BJ (cell line): ENCODE data around the gene BEST1. TPM values are rescaled to one million over a fixed set of nuclear protein-coding genes. Genes with fewer than 3 reads are reported as not detected.

Experiments used
- CTCF ChIA-PET: fragments of 350-600 bp; formaldehyde crosslinking; extraction: SDS; loops from one replicate; lab custom pipeline; 2021; ENCODE audit warnings: antibody characterized with exemption, inconsistent platforms; lab: Yijun Ruan, JAX
- POLR2A ChIA-PET: fragments of 300-600 bp; sonication (Branson Sonifier 250); formaldehyde crosslinking; extraction: SDS; loops from one replicate; lab custom pipeline; 2021; ENCODE audit warnings: antibody characterized with exemption; lab: Charles Lee
- DNase-seq: peaks from one replicate; pipeline ENCODE4 v3.0.0-alpha.2; 2011; ENCODE audit warnings: low read depth
- H3K27me3 ChIP-seq: 2 replicates; pipeline ENCODE4 v1.6.0; 2011; ENCODE audit warnings: low read length; ENCODE audit not compliant: control insufficient read depth, insufficient read depth
- H3K36me3 ChIP-seq: 2 replicates; pipeline ENCODE4 v1.5.1; 2011; ENCODE audit warnings: low read length; ENCODE audit not compliant: control insufficient read depth, insufficient read depth
- H3K4me3 ChIP-seq: 2 replicates; pipeline ENCODE4 v1.5.1; 2011; ENCODE audit warnings: low read depth, mild to moderate bottlenecking, control low read depth, low read length
- polyA plus RNA-seq: library from polyadenylated mRNA; depleted of rRNA; stranded (reverse); fragments of >200 nt; gene quantifications from 2 replicates; pipeline ENCODE4 v1.2.3, GENCODE V29; 2011
- TF ChIP-seq, protein P1 (sequence below): IDR thresholded peaks from 2 replicates; pipeline ENCODE4 v1.5.1; 2011; ENCODE audit warnings: low read depth, mild to moderate bottlenecking, control low read depth, inconsistent platforms, low read length, moderate library complexity; ENCODE audit not compliant: insufficient read depth

Gene BEST1
- polyA plus RNA-seq, 1 experiment: 6.4 TPM

- H3K36me3 ChIP-seq: no peaks in the 10 kb centered on the region
- no peaks in the 10 kb centered on the region for H3K27me3 ChIP-seq
- DNase-seq: no peak
- CTCF ChIA-PET: interaction anchor here (0.6 to 4.2 kb wide), 13 partner anchors 8 to 75 kb away, joined by 3 to 20 read pairs (median 4); no protein-coding TSS in a partner anchor
- no peak overlapping the region for H3K4me3 ChIP-seq
- TF ChIP-seq, protein P1, sequence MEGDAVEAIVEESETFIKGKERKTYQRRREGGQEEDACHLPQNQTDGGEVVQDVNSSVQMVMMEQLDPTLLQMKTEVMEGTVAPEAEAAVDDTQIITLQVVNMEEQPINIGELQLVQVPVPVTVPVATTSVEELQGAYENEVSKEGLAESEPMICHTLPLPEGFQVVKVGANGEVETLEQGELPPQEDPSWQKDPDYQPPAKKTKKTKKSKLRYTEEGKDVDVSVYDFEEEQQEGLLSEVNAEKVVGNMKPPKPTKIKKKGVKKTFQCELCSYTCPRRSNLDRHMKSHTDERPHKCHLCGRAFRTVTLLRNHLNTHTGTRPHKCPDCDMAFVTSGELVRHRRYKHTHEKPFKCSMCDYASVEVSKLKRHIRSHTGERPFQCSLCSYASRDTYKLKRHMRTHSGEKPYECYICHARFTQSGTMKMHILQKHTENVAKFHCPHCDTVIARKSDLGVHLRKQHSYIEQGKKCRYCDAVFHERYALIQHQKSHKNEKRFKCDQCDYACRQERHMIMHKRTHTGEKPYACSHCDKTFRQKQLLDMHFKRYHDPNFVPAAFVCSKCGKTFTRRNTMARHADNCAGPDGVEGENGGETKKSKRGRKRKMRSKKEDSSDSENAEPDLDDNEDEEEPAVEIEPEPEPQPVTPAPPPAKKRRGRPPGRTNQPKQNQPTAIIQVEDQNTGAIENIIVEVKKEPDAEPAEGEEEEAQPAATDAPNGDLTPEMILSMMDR: no peak
- POLR2A ChIA-PET: interaction anchor here (0.5 to 0.6 kb wide), 2 partner anchors 26 to 57 kb away, joined by 3 to 4 read pairs; no protein-coding TSS in a partner anchor
Measured at GRCh38 chr11:61928606-61929005, 21.5 kb upstream of the BEST1 start.

DNA sequence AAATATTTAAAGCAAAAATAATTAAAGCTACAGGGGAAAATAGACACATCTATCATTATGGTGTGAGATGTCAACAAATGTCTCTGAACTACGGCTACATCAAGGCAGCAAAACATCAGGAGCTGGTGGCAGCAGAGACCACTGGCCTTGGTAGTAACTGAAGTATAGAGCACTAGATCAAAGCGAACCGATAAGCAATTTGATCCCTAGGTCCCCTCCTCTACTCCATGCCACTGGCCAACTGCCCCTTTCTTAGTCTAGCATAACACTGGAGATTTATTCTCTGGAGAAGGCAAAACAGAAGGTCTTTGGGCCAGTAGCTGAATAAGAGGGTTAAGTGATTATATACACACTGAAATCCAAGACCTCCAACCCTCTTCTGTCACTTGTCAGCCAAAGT lies 19.2 kb upstream of the BEST1 start:
- Histone ChIP-seq H3K27me3 (no peaks in the 10 kb centered on the region), H3K36me3 (no peaks in the 10 kb centered on the region), H3K4me3 (no peak overlapping the region)
- DNase-seq: no peak
- TF ChIP-seq, protein P1: no peak
- ChIA-PET CTCF (interaction anchor here (0.6 to 4.2 kb wide), 7 partner anchors 15 to 33 kb away, joined by 3 to 20 read pairs (median 4); no protein-coding TSS in a partner anchor), POLR2A (no interaction called here)

DNA sequence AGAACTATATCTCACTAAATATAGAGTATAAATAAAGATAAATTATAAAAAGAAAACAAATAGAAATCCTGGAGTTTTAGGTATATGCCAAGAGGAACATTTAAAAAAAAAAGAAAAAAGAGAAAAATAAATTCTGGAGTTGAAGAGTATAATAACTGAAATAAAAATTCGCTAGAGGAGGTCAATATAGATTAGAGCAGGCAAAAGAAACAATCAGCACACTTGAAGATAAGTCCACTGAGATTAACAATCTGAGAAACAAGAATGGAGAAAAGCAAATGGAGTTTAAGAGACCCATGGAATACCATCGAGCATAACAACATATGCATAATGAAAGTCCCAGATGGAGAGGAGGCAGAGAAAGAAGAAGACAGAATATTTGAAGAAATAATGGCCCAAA lies 14.3 kb upstream of the BEST1 start:
- ChIA-PET POLR2A (no interaction called here), CTCF (interaction anchor here (1.0 to 2.6 kb wide), 2 partner anchors 11 to 36 kb away, joined by 4 to 19 read pairs; no protein-coding TSS in a partner anchor)
- Histone ChIP-seq H3K27me3 (peaks cover 1% of the 10 kb centered on the region; the same call in 1 of the 2 replicates), H3K4me3 (no peak overlapping the region), H3K36me3 (no peaks in the 10 kb centered on the region)
- DNase-seq: no peak
- TF ChIP-seq, protein P1: no peak

- TF ChIP-seq, protein P1: no peak
- peaks cover 3% of the 10 kb centered on the region for H3K27me3 ChIP-seq
- ChIA-PET CTCF (interaction anchor here (0.6 to 3.1 kb wide), 2 partner anchors 42 to 141 kb away, joined by 4 to 24 read pairs; no protein-coding TSS in a partner anchor), POLR2A (no interaction called here)
- no peak overlapping the region for H3K4me3 ChIP-seq
- DNase-seq: no peak
- no peaks in the 10 kb centered on the region for H3K36me3 ChIP-seq
Measured at GRCh38 chr11:61940466-61940865, 9.7 kb upstream of the BEST1 start.

DNA sequence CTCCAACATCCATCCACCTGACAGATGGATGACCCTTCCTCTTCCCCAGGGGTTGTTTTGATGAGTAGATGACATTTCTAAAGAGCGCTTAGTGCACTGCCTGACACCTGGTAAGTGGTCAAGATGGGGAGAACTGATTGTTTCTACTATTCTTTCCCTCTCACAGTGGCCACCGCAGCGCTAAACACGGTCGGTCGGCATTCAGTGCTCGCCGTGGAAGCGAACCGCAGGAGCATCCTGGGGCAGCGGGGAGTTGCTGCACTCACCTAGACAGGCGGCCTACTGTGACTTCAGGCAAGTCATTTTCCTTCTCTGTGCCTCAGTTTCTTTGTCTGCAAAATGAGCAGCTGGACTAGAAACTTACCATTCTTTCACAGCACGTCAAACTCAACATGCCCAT lies 5.0 kb upstream of the BEST1 start:
- Histone ChIP-seq H3K36me3 (no peaks in the 10 kb centered on the region), H3K27me3 (peaks cover 2% of the 10 kb centered on the region), H3K4me3 (no peak overlapping the region)
- no peak for DNase-seq
- ChIA-PET POLR2A (no interaction called here), CTCF (interaction anchor here (0.6 to 10.2 kb wide), 11 partner anchors 11 to 468 kb away, joined by 3 to 374 read pairs (median 4); no protein-coding TSS in a partner anchor)
- TF ChIP-seq, protein P1: no peak
